ENCODE results near the gene GPR6. TPM values are rescaled to one million over a fixed set of nuclear protein-coding genes. Genes with fewer than 3 reads are reported as not detected.

GPR6 gene
- not detected in 5 replicates for total RNA-seq (2022; extraction: Qiagen RNA extraction)

GRCh38 chr6:109978174-109979032 lies at the start of gene GPR6:
TSS of gene GPR6 (plus strand) at chr6:109978311. CDS start at chr6:109979113, 802 bp downstream.

Other genes with a start within 250 kb of the GPR6 start
- 8.5 to 12.9 TPM (median 11.1 TPM) in 5 replicates for gene WASF1, start 201.4 kb downstream of the GPR6 start, total RNA-seq (2022; extraction: Qiagen RNA extraction)
- 7.4 to 10.7 TPM (median 8.7 TPM) in 5 replicates for gene CDC40, start 202.1 kb downstream of the GPR6 start, total RNA-seq (2022; extraction: Qiagen RNA extraction)